GM19193 (cell line): ENCODE results near the gene CACNB3.
A peak's percentile ranks its signal among the peaks of the same experiment; 100 is the strongest.

Source experiments
- POLR2A ChIP-seq: IDR thresholded peaks from 4 replicates; pipeline ENCODE4 v1.6.1; 2011; ENCODE audit not compliant: insufficient read depth, insufficient read length; ENCODE audit errors: extremely low read depth

Gene CACNB3

DNA sequence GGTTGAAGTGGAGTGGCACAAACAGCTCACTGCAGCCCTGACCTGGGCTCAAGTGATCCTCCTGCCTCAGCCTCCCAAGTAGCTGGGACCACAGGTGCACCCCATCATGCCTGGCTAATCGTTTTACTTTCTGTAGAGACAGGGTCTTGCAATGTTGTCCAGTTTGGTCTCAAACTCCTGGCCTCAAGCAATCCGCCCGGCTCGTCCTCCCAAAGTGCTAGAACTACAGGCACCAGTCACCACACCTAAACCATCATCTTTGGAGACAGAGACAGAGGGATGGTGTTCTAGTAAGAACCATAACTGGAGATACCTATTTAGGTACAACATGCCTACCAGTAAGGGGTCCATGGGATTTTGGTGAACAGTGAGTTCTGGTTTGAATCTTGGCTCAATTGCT lies 36.2 kb downstream of the CACNB3 start:
- no peak for TF ChIP-seq POLR2A

DNA sequence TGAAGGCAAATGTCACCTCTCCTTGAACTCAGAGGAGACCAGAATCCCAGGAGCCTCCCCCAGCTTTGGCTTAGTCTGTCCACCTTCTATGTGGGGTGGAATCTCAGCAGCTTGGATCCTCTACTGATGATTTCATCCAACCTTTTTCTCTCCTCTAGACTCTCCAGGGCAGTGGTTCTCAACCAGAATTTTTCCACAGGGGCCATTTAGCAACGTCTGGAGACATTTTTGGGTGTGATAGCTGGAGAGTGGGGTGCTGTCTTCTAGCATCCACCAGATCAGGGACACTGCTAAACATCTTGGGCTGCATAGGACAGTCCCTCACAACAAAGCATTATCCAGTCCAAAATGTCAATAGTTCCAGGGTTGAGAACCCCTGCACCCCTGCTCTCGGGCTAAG lies 38.1 kb downstream of the CACNB3 start:
- TF ChIP-seq POLR2A = no peak

GRCh38 chr12:48857278-48857994 lies 39.1 kb downstream of the CACNB3 start:
- TF ChIP-seq POLR2A = no peak

DNA sequence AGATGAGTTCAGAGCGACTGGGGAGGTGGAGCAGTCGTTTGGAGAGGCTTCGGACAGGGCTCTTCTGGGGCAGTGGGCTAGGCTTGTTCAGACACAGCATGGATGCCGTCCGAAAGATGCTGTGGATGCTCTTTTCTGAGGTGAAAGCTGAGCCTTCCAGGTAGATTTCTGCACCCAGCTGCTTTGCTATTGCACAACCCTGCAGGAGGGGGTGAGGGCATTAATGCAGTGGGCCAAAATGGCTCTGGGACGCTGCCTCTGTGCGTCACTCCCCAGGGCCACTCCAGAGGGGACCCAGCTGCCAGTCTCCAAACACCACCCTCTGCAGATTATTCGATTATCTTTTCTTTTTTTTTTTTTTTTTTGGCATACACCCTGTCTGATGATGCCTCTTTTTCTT lies 39.7 kb downstream of the CACNB3 start:
- no peak for TF ChIP-seq POLR2A

DNA sequence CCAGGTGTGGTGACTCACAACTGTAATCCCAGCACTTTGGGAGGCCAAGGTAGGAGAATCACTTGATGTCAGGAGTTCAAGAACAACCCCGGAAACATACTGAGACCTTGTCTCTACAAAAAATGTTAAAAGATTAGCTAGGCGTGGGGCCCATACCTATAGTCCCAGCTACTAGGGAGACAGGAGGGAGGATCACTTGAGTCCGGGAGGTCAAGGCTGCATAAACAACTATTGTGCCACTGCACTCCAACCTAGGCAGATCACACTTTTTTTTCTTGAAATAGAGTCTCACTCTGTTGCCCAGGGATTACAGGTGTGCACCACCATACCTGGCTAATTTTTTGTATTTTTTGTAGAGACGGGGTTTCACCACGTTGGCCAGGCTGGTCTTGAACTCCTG lies 41.3 kb downstream of the CACNB3 start:
- TF ChIP-seq POLR2A = no peak

DNA sequence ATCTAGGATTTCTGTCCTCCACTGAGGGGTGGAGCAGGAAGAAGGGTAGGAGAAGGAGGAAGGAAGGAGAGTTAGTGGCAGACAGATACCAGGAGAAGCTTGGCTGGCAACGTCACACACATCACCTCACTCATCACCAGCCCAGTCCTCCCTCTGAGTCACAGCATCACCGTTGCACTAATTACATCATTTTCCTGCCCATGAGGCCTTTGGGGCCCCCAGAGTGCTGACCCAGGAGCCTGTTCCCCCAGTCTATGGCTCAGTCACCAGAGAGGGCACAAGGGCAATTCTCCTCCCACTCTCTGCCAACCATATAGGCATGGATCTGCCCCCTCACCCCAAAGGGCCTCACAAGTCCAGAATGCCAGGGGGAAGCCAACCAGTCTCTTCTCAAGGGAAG lies 42.8 kb downstream of the CACNB3 start:
- no peak for TF ChIP-seq POLR2A

DNA sequence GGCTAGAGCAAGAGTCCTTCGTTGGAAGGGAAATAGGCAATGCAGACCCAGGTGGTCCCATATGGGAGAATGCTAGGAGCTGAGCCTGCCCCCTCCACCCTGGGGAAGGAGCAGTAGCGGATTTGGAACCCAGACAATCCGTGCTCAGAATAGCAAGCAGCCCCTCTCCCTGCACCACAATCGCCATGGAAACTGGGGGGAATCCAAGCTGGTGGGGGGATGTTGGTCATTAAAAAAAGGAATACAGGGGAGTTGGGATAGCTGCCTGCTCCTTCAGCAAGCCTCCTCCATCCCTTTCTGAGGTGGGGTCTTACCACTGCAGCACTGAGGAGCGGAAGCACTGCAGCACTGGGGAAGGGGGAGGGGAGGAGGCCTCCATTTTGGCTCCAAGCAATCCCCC lies 44.5 kb downstream of the CACNB3 start:
- TF ChIP-seq POLR2A = no peak

DNA sequence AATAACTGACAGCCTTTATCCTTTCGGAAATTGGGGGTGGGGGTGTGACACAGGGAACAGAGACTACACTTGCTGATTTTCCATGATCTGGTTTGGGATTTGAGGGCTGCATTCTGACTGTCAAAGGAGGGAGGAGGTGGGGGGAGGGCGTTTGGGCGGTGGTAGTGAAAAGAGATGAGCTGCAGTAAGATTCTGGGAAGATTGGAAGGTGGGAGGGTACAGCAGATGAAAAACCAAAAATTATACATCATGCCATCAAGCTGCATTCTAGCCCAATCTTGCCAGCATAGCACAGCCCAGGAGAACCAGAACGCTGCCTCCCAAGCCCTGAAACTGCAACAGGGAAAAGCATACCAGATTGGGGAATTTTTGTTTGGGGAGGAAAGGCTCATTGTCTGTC lies 45.0 kb downstream of the CACNB3 start:
- no peak for TF ChIP-seq POLR2A

DNA sequence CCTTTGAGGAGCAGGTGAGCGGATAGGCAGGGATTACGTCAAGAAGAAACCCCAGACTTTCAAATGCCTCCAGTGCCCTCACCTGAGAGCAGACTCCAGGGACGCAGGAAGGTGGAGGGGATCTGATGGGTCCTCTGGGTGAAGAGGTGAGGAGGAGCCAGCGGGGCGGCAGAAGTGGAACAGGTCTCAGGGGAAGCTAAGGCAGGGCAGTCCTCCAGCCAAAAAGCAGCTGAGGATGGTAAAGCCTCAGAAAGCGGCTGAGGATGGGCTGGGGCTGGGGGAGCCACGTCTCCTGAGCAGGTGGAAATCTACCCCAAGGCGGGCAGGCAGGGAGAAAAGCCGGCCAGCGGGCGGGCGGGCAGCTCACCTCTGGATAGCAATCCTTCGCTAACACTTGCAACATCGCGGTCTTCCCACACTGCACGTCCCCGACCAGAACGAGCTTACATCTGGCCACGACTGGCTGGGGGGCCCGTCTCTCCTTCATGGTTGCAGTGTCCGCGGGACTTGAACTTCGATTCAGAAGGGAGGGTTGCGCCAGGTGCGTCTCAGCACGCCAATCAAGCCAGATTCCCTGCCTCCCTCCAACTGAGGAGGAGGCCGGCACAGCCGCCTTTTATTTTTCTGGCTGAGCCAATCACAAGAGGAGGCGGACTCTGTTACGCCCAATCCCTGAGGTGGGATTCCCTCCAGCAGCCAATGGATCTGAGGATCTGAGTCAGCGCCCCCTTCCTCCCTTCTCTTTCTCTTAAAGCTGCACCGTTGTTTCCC lies 47.2 kb downstream of the CACNB3 start, which contains the start of gene RND1:
Gene RND1 (minus strand): TSS at position 590 of the 771 bp plus-strand sequence. CDS start 103 bp downstream, at position 487.
- peak; percentile 100 for TF ChIP-seq POLR2A

GRCh38 chr12:48866052-48866711 lies 47.9 kb downstream of the CACNB3 start:
- TF ChIP-seq POLR2A = no peak

- no peak for TF ChIP-seq POLR2A
Observed at GRCh38 chr12:48868451-48868850, 50.2 kb downstream of the CACNB3 start.

- TF ChIP-seq POLR2A = no peak
Observed at GRCh38 chr12:48869191-48869590, 50.9 kb downstream of the CACNB3 start.

DNA sequence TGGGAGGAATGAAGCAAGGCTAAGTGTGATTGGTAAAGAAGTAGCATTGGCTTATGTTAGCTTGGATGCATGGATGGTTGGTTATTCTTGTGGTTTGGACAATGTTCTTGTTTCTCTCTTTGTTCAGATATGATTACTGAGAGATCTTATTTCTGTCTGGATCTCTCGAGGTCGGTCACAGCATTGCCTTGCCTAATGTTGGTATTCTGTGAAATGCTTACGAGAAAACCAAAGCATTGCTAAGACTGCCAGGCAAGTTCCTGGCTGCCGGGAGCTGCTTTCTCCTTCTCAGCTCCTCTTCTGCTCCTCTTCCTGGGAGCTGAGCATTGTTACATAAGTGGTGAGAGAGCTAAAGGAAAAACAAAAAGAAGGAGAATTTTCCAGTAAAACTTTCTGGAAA lies 54.8 kb downstream of the CACNB3 start:
- no peak for TF ChIP-seq POLR2A

GRCh38 chr12:48875944-48876515 lies 57.7 kb downstream of the CACNB3 start:
- no peak for TF ChIP-seq POLR2A
